Stimulated activated naive B cell treated with anti-CD40 and anti-IgM and Interleukin-4, amounts not matched to agents 10 μg/mL and 1 μg/mL and 100 μg/mL, for 72 hours (primary cell): Measurements from ENCODE around the gene GARIN5B.

Experiments
- ATAC-seq, 2 donors: fragments of 150-1000 bp; cut with Tn5 transposase; replicated peaks; 2 replicates each; pipeline ENCODE4 v1.10.0; 2021; ENCODE audit warnings: moderate library complexity in 1 of 2
- DNase-seq: peaks from one replicate; pipeline ENCODE4 v3.0.0; 2021
- H3K27ac Mint-ChIP-seq: one replicate; pipeline ENCODE4 v1.8.0; 2022; ENCODE audit warnings: mild to moderate bottlenecking, mixed read lengths
- H3K27me3 Mint-ChIP-seq, 2 donors: one replicate each; pipeline ENCODE4 v1.8.0; 2022; ENCODE audit warnings: mixed read lengths in 2 of 2
- H3K36me3 Mint-ChIP-seq, 2 donors: one replicate each; pipeline ENCODE4 v1.8.0; 2022; ENCODE audit warnings: mixed read lengths in 2 of 2, mild to moderate bottlenecking in 1 of 2
- H3K4me1 Mint-ChIP-seq, 2 donors: one replicate each; pipeline ENCODE4 v1.8.0; 2022; ENCODE audit warnings: mixed read lengths in 2 of 2, mild to moderate bottlenecking in 1 of 2
- H3K4me3 Mint-ChIP-seq, 2 donors: one replicate each; pipeline ENCODE4 v1.8.0; 2022; ENCODE audit warnings: mild to moderate bottlenecking in 2 of 2, mixed read lengths in 2 of 2, moderate library complexity in 1 of 2
- H3K9me3 Mint-ChIP-seq, 2 donors: one replicate each; pipeline ENCODE4 v1.8.0; 2022; ENCODE audit warnings: mixed read lengths in 2 of 2, mild to moderate bottlenecking in 1 of 2

Gene GARIN5B

DNA sequence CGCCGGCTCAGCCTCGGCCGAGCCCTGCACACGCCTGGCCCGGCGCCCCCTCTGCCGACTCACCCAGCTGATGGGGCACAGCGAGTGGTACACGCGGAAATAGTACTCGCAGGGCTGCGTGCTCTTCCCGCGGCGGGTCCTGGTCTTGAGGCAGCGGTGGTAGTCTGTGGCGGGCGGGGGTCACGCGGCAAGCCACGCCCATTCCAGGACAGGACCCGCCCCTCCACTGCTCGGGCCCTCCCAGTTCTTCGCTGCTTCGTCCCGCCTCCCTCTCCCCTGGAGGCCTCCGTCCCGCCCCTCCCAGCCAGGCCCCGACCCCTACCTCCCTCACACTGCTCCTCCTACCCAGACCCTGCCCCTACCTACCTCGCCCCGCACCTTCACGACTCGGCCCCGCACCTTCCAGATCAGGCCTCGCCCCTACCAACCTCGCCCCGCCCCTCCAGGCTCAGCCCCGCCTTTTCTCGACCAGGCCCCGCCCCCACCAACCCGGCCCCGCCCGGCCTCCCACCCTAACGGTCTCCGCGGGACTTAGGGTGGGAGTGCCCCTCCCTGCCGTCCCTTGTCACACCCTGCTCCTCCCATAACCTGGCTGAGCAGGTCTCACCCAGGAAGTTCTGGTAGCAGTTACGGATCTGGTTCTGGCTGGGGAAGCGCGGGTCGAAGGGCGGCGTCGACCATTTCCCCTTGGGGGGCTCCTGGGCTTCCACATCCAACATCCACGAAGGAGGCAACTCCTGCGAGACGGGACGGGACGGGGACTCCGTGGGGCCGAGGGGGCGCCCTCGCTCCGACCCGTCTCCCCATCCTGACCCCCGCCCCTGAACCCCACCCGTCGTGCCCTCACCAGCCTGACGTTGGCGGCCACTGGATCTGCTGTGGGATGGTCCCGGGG, 9.0 kb downstream of the GARIN5B start:
- Mint-ChIP-seq H3K4me3 (peak overlapping the region; percentile 73 to 81), H3K27me3 (peaks cover 64 to 83% of the 10 kb centered on the region in 2 donors), H3K27ac (peak overlapping the region; percentile 65), H3K36me3 (peaks cover 1 to 4% of the 10 kb centered on the region in 2 donors), H3K9me3 (no peaks in the 10 kb centered on the region), H3K4me1 (peaks cover 14 to 27% of the 10 kb centered on the region in 2 donors)
- DNase-seq, result no peak
- peak; percentile 69 to 79 for ATAC-seq

DNA sequence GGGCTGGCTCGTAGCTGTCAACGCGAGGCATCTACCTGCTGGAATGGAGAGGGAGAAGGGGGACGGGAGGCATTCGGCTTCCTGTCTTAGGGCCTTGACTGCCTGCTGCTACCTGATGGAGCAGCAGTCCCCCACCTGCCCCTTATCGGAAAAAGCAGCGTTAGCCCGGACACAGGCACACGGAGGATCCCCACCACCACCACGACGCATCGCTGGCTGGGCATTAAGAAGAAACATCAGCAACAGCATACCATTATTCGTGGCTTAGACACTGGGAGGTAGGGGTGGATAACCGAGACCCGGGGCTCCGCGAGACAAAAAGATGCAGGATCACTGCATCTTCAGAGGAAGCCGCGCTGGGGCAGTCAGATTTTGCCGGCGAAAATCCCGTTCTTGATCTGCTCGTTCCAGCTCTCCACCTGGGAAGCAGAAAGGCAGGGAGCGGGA, 9.7 kb downstream of the GARIN5B start:
- H3K27me3 Mint-ChIP-seq, result peaks cover 61 to 77% of the 10 kb centered on the region in 2 donors

DNA sequence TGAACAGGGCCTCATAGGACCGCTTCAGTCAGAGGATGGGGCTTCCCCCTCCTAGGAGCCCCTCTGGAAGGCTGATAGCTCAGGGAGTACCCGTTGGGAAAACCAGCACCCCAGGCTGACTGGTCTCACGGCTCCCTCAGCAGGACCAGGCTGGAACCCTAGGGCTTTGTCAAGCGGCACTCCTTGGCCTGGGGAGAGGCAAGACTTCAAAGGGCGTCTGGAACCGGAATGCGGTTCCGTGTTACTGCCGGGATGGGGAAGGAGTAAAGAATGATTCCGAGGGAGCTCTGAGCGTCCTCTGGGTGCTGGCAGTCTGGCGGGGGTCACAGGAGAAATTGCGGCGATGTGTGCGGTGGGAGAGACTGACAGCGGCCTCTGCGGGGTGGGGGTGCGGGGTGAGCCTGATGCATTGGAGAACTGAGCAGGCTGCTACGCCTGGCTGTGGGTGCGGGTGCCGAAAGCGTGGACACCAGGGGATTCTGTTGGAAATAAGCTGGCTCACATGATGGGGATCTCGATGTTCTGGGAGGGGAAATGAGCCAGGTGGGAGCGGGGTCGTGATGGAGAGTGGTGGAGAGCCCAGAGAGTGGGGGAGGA, 10.4 kb downstream of the GARIN5B start:
- Mint-ChIP-seq H3K27me3 (peaks cover 56 to 69% of the 10 kb centered on the region in 2 donors), H3K4me1 (peaks cover 14 to 27% of the 10 kb centered on the region in 2 donors), H3K4me3 (peak overlapping the region; percentile 71 to 73), H3K9me3 (no peaks in the 10 kb centered on the region), H3K27ac (peak overlapping the region; percentile 72), H3K36me3 (peaks cover 2 to 9% of the 10 kb centered on the region in 2 donors)
- ATAC-seq, result no peak
- no peak for DNase-seq

More for the DNA sequence above, 9.7 kb downstream of the GARIN5B start:
- peak overlapping the region; percentile 73 to 81 for H3K4me3 Mint-ChIP-seq
- H3K36me3 Mint-ChIP-seq, result peaks cover 1 to 4% of the 10 kb centered on the region in 2 donors
- DNase-seq (no peak), ATAC-seq (peak; percentile 6 to 8)
- peaks cover 14 to 27% of the 10 kb centered on the region in 2 donors for H3K4me1 Mint-ChIP-seq
- no peak overlapping the region for H3K27ac Mint-ChIP-seq
- H3K9me3 Mint-ChIP-seq, result no peaks in the 10 kb centered on the region

DNA sequence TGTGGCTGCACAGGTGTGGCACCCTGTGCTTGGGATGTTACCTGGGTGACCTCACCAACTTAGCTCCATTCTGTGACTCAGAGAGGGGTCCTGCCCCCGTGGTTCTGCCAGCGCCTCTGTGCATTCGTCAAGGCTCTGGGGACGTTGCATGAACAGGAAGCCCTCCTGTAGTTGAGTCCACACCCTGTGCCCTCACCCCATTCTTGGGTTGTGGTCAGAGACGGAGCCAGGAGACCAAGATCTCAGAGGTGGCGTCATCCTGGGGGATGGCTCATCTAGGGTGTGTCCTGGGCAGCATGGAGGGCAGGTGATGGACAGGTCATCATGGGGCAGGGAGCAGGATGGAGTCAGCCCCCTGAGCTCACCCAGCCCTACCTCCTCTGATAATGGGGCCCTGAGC, 11.0 kb downstream of the GARIN5B start:
- ATAC-seq (no peak), DNase-seq (no peak)
- H3K4me3 Mint-ChIP-seq, result no peak overlapping the region
- peaks cover 51 to 63% of the 10 kb centered on the region in 2 donors for H3K27me3 Mint-ChIP-seq
- H3K9me3 Mint-ChIP-seq, result no peaks in the 10 kb centered on the region
- H3K4me1 Mint-ChIP-seq, result peaks cover 14 to 27% of the 10 kb centered on the region in 2 donors
- H3K27ac Mint-ChIP-seq, result no peak overlapping the region
- H3K36me3 Mint-ChIP-seq, result peaks cover 3 to 5% of the 10 kb centered on the region in 2 donors

DNA sequence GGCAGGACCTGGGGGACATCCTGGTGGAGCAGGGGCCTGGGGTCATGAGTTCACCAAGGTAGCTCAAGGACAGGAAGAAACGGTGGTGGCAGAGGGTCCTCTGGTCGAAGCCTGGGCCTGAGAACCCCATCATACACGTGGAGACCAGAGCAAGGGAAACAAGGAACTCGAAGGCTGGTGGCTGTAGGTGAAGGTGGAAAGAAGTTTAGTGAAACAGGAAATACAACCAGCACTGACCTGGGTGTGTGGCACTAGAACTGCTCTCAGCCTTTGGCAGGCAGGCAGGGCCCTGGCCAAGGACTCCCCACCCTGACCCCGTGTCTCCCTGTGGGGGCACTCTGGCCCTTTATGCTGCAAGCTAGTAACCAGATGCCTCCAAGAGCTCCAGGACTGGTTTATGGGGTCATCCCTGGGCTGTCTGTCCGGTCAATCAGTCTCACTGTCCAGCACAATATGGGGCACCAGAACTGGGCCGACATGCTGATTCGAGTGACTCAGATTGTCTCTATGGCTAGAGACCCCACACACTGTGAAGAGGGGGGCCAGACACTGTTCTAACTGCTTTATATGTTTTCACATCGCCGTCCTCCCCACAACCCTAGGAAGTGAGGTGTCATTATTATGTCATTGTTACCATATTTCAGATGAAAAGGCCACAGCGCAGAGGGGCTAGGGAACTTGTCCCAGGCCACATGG, 12.3 kb downstream of the GARIN5B start:
- Mint-ChIP-seq H3K27ac (no peak overlapping the region), H3K27me3 (peaks cover 41 to 52% of the 10 kb centered on the region in 2 donors), H3K4me1 (peaks cover 14 to 27% of the 10 kb centered on the region in 2 donors), H3K9me3 (no peaks in the 10 kb centered on the region), H3K4me3 (peak overlapping the region in 1 of 2 donors; percentile 4), H3K36me3 (peaks cover 3 to 5% of the 10 kb centered on the region in 2 donors)
- ATAC-seq (no peak), DNase-seq (no peak)

DNA sequence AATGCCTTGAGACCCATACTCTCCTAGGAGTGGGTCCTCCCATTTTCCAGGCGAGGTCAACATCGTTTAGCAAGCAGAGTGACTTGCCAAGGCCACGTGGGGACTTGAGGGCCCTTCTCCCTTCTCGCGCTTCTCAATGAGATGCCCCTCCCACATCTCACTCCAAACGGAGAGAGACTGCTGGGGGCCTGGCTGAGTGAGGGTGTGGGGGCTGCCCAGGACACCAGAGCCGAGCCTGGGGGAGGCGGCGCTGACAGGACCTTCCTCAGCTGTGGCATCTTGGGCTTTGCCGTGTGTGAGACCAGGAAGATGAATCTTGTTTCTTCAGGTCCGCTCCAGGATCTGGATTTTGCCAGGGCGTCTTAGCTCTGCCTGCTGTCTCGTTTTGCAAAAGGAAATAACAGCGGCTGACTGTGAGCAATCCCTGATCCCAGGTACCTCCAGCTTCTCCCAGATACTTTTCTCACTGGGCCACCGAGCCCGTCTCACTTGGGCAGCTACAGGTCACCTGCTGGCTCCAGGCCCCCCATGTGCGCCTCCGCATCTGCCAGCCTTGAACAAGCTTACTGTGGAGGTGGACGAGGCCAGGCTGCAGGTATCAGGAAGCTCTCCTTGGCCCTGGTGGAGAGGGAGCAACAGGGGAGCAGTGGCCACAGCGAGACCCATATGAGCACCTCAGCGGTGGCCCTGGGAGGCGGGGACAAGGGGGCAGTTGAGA, 14.6 kb downstream of the GARIN5B start:
- Mint-ChIP-seq H3K9me3 (no peaks in the 10 kb centered on the region), H3K27me3 (peaks cover 25 to 32% of the 10 kb centered on the region in 2 donors), H3K4me3 (no peak overlapping the region), H3K27ac (no peak overlapping the region), H3K4me1 (peaks cover 10 to 18% of the 10 kb centered on the region in 2 donors), H3K36me3 (peaks cover 16 to 23% of the 10 kb centered on the region in 2 donors)
- no peak for ATAC-seq
- no peak for DNase-seq

DNA sequence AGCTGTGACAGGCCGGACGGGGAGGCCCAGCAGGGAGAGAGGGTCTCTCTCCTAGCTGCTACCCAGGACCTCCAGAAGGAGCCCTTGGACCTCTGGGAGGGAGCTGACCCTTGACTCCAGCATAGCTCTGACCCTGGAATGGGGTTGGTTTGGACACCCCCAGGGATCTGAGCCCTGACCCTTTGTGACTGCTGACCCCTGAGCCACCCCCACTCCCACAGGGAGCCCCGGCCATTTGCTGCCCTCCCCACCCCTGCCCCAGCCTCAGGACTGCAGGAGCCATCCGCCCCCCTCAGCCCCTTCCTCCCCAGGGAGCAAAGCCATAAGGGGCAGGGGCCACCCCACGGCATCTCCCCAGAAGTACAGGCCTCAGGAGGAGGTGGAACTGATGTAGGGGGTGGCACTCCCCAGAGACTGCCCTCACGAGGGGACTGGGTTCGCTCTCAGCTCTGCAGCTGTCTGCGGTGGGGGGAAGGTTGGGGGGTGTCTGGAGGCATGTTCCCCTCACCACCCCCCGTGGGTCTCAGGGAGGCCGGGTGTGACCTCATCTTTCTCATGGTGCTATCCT, 15.5 kb downstream of the GARIN5B start:
- Mint-ChIP-seq H3K27ac (no peak overlapping the region), H3K36me3 (peaks cover 21 to 33% of the 10 kb centered on the region in 2 donors)
- no peak for DNase-seq

DNA sequence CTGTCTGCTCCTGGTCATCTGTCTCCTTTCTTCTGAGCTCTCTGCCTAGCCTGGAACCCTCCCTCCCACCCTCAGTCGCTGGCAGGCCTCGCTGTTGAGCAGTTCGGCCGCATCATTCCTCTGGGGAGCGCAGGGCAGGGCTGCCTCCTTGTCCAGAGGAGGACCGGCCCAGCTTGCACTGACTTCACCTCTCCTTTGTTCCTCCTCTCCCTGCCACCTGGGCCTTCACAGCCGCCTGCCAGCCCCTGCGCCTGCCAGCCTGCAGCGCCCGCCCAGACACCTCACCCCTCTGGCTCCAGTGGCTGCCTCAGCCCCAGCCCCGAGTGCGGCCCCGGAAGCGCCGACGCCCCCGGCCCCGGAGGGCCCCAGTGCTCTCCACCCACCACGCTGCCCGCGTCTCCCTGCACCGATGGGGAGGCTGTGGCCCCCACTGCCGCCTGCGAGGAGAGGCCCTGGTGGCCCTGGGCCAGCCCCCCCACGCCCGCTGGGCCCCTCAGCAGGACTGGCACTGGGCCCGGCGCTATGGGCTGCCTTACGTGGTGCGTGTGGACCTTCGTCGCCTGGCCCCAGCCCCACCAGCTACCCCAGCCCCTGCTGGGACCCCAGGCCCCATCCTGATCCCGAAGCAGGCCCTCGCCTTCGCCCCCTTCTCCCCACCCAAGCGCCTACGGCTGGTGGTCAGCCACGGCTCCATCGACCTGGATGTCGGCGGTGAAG, 16.2 kb downstream of the GARIN5B start:
- H3K4me3 Mint-ChIP-seq, result no peak overlapping the region
- peaks cover 21 to 36% of the 10 kb centered on the region in 2 donors for H3K36me3 Mint-ChIP-seq
- no peak overlapping the region for H3K27ac Mint-ChIP-seq
- DNase-seq, result no peak
- H3K4me1 Mint-ChIP-seq, result peaks cover 0 to 5% of the 10 kb centered on the region in 2 donors
- ATAC-seq, result no peak
- no peaks in the 10 kb centered on the region for H3K9me3 Mint-ChIP-seq
- peaks cover 9 to 16% of the 10 kb centered on the region in 2 donors for H3K27me3 Mint-ChIP-seq

More for the DNA sequence above, 15.5 kb downstream of the GARIN5B start:
- ATAC-seq, result no peak
- Mint-ChIP-seq H3K27me3 (peaks cover 16 to 23% of the 10 kb centered on the region in 2 donors), H3K4me3 (no peak overlapping the region), H3K9me3 (no peaks in the 10 kb centered on the region), H3K4me1 (peaks cover under 1 to 9% of the 10 kb centered on the region in 2 donors)

DNA sequence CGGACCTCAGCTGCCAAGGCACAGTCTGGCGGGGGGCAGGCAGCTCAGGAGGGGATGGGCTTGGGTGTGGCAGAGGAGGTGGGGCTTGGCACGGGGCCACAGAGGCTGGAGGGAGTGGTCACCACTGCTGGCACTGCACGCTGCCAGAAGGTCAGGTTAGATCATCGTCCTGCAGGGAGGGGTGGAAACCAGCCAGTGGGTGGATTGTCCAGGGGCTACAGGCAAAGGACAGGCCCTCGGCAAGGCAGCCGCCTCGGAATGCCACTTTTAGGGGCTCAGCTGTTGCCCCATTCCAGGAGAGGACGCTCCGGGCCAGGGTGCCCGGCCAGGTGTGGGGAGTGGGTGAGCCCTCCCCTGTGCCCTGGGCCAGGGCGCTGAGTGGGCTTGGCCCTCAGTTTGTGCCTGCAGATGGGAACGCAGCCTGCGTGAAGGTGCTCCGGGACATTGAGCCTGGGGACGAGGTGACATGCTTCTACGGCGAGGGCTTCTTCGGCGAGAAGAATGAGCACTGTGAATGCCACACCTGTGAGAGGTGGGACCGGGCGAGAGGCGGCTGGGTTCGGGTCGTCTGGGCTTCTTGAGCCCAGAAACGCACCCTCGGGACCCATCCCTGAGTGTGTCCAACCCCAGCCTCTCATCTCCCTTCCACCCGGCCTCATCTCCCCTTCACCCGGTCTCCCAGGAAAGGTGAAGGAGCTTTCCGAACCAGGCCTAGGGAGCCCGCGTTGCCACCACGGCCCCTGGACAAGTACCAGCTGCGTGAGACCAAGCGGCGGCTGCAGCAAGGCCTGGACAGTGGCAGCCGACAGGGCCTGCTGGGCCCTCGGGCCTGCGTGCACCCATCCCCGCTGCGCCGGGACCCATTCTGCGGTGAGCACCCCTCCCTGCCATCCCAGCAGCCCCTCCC, 17.0 kb downstream of the GARIN5B start:
- H3K36me3 Mint-ChIP-seq, result peaks cover 24 to 40% of the 10 kb centered on the region in 2 donors
- H3K27ac Mint-ChIP-seq, result no peak overlapping the region
- peaks cover 1 to 15% of the 10 kb centered on the region in 2 donors for H3K27me3 Mint-ChIP-seq
- H3K4me3 Mint-ChIP-seq, result no peak overlapping the region
- ATAC-seq (no peak), DNase-seq (no peak)
- no peaks in the 10 kb centered on the region for H3K9me3 Mint-ChIP-seq
- peaks cover 3 to 7% of the 10 kb centered on the region in 2 donors for H3K4me1 Mint-ChIP-seq

DNA sequence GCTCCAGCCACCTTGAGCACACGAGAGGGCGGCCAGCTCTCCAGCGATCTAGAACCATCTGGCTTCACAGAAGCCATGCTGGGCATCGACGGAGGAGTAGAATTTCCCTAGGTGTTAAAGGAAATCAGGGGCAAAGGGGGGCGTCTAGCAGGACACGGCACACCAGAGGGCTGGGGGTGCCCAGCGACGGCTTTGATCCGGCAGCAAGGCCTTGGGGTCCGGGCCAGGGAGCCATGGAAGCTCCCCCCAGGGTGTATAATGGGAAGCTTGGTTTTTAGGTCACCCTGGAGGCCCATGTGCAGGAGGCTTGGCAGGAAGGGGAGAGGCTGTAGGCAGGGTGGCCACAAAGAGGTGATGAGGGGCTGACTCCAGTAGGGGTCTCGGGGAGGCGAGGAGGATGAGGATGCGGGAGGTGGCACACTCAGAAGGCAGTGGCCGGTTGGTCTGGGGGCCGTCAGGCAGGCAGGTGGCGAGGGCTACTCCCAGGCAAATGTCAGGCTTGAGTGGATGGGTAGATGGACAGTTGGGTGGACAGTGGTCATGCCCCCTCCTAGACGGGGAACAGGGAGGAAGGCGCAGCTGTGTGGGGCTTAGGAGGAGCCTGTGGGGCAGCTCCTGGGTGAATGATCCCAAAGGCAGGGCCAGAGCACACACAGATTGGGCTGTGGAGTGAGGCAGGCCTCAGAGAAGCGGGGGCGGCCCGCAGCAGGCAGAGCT, 17.8 kb downstream of the GARIN5B start:
- Mint-ChIP-seq H3K36me3 (peaks cover 24 to 40% of the 10 kb centered on the region in 2 donors), H3K9me3 (no peaks in the 10 kb centered on the region), H3K4me3 (no peak overlapping the region), H3K27me3 (peaks cover 5 to 13% of the 10 kb centered on the region in 2 donors), H3K27ac (no peak overlapping the region), H3K4me1 (peaks cover 9 to 15% of the 10 kb centered on the region in 2 donors)
- DNase-seq (no peak), ATAC-seq (no peak)

DNA sequence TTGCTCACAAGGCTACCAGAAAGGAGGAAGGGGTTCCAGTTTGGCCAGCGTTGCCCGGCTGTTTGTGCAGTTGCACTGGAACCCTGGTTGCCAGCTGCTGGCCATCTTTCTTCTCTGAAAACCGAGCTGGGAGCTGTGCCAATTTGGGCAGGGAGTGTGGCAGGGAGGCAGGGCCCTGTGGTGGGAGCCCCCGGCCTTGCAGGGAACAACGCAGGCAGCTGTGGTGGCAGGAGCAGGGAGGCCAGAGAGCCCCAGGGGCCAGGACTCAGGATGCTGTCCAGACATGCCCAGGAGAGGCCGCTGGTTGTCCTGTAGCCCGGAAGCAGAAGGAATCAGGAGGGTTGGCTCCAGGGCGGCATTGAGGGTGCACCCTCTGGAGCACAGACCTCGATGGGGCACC, 18.6 kb downstream of the GARIN5B start:
- Mint-ChIP-seq H3K27ac (no peak overlapping the region), H3K27me3 (peaks cover 5 to 13% of the 10 kb centered on the region in 2 donors), H3K9me3 (no peaks in the 10 kb centered on the region), H3K4me3 (no peak overlapping the region), H3K36me3 (peaks cover 24 to 40% of the 10 kb centered on the region in 2 donors), H3K4me1 (peaks cover 11 to 17% of the 10 kb centered on the region in 2 donors)
- DNase-seq (no peak), ATAC-seq (no peak)
